ENCODE data around the gene BFSP2.

BFSP2 gene

DNA sequence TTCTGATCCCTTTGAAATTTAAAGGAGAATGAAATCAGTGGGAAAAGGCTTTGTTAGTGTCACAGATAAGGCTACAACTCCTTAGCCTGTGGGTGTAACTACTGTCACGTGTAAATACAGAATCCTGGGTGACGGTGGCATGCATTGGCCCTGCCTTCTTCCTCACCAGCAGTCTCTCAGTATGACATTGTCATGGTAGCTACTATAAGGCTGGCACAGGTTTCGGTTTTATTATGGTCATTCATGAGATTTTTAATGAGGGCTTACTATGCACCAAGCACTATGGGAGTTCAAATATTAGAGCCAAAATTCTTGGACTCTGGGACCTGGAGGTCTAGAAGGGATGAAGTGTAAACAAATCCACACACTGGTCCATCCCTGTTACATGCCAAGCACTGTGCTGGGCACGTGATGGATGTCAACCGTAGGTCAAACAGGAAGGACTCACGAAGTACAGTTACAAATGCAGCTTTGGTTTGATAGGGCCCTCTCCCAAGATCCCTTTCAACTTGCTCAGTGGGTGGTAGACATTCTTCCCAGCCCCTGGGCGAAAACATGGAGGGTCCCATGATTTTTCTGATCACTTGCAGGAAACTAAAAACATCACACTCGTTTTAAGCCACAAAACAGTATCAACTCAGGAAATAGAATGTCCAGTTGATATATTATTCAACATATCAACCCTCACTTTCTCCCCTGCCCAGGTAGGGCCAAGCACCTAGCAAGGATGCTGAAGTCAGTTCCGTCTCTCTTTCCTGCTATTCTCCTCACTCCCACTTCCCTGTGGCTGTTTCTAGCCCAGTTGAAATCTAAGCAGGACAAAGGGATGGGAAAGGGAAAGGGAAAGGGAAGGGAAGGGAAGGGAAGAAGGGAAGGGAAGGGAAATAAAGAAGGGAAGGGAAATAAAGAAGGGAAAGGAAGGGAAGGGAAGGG is 25.3 kb downstream of the BFSP2 start:
- no peak overlapping the region for H3K9ac ChIP-seq (ENCODE audit: low read depth, low read length, poor library complexity, severe bottlenecking)
- H3K36me3 ChIP-seq (ENCODE audit: insufficient read depth, low read length), result no peaks in the 10 kb centered on the region
- H3K4me1 ChIP-seq (ENCODE audit: insufficient read depth, low read length, poor library complexity, severe bottlenecking), result no peaks in the 10 kb centered on the region
- H4K20me1 ChIP-seq (ENCODE audit: insufficient read depth, low read length, poor library complexity, severe bottlenecking), result no peaks in the 10 kb centered on the region
- H3K79me2 ChIP-seq (ENCODE audit: insufficient read depth, low read length), result no peaks in the 10 kb centered on the region
- H3K9me3 ChIP-seq (ENCODE audit: insufficient read depth, low read depth, low read length), result no peaks in the 10 kb centered on the region
- no peaks in the 10 kb centered on the region for H3F3A ChIP-seq (ENCODE audit: low read depth)
- H3K27me3 ChIP-seq (ENCODE audit: insufficient read depth, low read length, poor library complexity, severe bottlenecking), result no peaks in the 10 kb centered on the region
- no peak for TF ChIP-seq EZH2phosphoT487 (IDR thresholded peaks at IDR 0.05; ENCODE audit: borderline replicate concordance)
- TF ChIP-seq, protein P1, sequence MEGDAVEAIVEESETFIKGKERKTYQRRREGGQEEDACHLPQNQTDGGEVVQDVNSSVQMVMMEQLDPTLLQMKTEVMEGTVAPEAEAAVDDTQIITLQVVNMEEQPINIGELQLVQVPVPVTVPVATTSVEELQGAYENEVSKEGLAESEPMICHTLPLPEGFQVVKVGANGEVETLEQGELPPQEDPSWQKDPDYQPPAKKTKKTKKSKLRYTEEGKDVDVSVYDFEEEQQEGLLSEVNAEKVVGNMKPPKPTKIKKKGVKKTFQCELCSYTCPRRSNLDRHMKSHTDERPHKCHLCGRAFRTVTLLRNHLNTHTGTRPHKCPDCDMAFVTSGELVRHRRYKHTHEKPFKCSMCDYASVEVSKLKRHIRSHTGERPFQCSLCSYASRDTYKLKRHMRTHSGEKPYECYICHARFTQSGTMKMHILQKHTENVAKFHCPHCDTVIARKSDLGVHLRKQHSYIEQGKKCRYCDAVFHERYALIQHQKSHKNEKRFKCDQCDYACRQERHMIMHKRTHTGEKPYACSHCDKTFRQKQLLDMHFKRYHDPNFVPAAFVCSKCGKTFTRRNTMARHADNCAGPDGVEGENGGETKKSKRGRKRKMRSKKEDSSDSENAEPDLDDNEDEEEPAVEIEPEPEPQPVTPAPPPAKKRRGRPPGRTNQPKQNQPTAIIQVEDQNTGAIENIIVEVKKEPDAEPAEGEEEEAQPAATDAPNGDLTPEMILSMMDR (conservative IDR thresholded peaks at IDR 0.05; ENCODE audit: low read length), result no peak
- H3K4me3 ChIP-seq (ENCODE audit: low read length, poor library complexity, severe bottlenecking), result no peak overlapping the region
- no peak overlapping the region for H3K4me2 ChIP-seq (ENCODE audit: low read depth, low read length, poor library complexity, severe bottlenecking)
- no peaks in the 10 kb centered on the region for H3K9me2 ChIP-seq (replicated peaks; ENCODE audit: low read depth, low read length)
- no peak overlapping the region for H2AFZ ChIP-seq (ENCODE audit: low read length)

- Histone ChIP-seq H3K4me2 (ENCODE audit: low read depth, low read length, poor library complexity, severe bottlenecking) (no peak overlapping the region), H3K79me2 (ENCODE audit: insufficient read depth, low read length) (no peaks in the 10 kb centered on the region), H3K27me3 (ENCODE audit: insufficient read depth, low read length, poor library complexity, severe bottlenecking) (no peaks in the 10 kb centered on the region), H3K9me2 (replicated peaks; ENCODE audit: low read depth, low read length) (no peaks in the 10 kb centered on the region), H3K9me3 (ENCODE audit: insufficient read depth, low read depth, low read length) (no peaks in the 10 kb centered on the region), H4K20me1 (ENCODE audit: insufficient read depth, low read length, poor library complexity, severe bottlenecking) (no peaks in the 10 kb centered on the region), H2AFZ (ENCODE audit: low read length) (no peak overlapping the region), H3K4me1 (ENCODE audit: insufficient read depth, low read length, poor library complexity, severe bottlenecking) (no peaks in the 10 kb centered on the region), H3F3A (ENCODE audit: low read depth) (no peaks in the 10 kb centered on the region), H3K9ac (ENCODE audit: low read depth, low read length, poor library complexity, severe bottlenecking) (no peak overlapping the region), H3K36me3 (ENCODE audit: insufficient read depth, low read length) (no peaks in the 10 kb centered on the region), H3K4me3 (ENCODE audit: low read length, poor library complexity, severe bottlenecking) (no peak overlapping the region)
- TF ChIP-seq EZH2phosphoT487 (IDR thresholded peaks at IDR 0.05; ENCODE audit: borderline replicate concordance), result no peak
- TF ChIP-seq, protein P1 (conservative IDR thresholded peaks at IDR 0.05; ENCODE audit: low read length), result no peak
Observed at GRCh38 chr3:133425898-133426297, 26.0 kb downstream of the BFSP2 start.

- Histone ChIP-seq H3K4me2 (ENCODE audit: low read depth, low read length, poor library complexity, severe bottlenecking) (no peak overlapping the region), H3K79me2 (ENCODE audit: insufficient read depth, low read length) (no peaks in the 10 kb centered on the region), H2AFZ (ENCODE audit: low read length) (no peak overlapping the region), H3K9me3 (ENCODE audit: insufficient read depth, low read depth, low read length) (no peaks in the 10 kb centered on the region), H3K4me1 (ENCODE audit: insufficient read depth, low read length, poor library complexity, severe bottlenecking) (no peaks in the 10 kb centered on the region), H3K9me2 (replicated peaks; ENCODE audit: low read depth, low read length) (no peaks in the 10 kb centered on the region), H3K27me3 (ENCODE audit: insufficient read depth, low read length, poor library complexity, severe bottlenecking) (no peaks in the 10 kb centered on the region), H3K36me3 (ENCODE audit: insufficient read depth, low read length) (no peaks in the 10 kb centered on the region), H4K20me1 (ENCODE audit: insufficient read depth, low read length, poor library complexity, severe bottlenecking) (no peaks in the 10 kb centered on the region), H3K9ac (ENCODE audit: low read depth, low read length, poor library complexity, severe bottlenecking) (no peak overlapping the region), H3K4me3 (ENCODE audit: low read length, poor library complexity, severe bottlenecking) (no peak overlapping the region), H3F3A (ENCODE audit: low read depth) (no peaks in the 10 kb centered on the region)
- TF ChIP-seq EZH2phosphoT487 (IDR thresholded peaks at IDR 0.05; ENCODE audit: borderline replicate concordance), result no peak
- TF ChIP-seq, protein P1 (conservative IDR thresholded peaks at IDR 0.05; ENCODE audit: low read length), result no peak
Observed at GRCh38 chr3:133426721-133427120, 26.9 kb downstream of the BFSP2 start.
